Glutamatergic neuron (in vitro differentiated cells): ENCODE measurements around the gene NFIA. TPM values are rescaled to one million over a fixed set of nuclear protein-coding genes. Genes with fewer than 3 reads are reported as not detected.
"Not testable (repeated sequence)": the region's sequence is repeated elsewhere in the genome, so short reads cannot be mapped to it uniquely, and the experiment has no call there.

Experiments used
- DNase-seq: peaks from one replicate; pipeline ENCODE4 v3.0.0; 2022
- H3K27ac Mint-ChIP-seq: one replicate; pipeline ENCODE4 v1.8.0; 2020; ENCODE audit warnings: mild to moderate bottlenecking, mixed read lengths, inconsistent platforms; ENCODE audit not compliant: unreplicated experiment
- H3K27me3 Mint-ChIP-seq: one replicate; pipeline ENCODE4 v1.8.0; 2020; ENCODE audit warnings: mild to moderate bottlenecking, moderate library complexity, mixed read lengths, inconsistent platforms; ENCODE audit not compliant: unreplicated experiment
- H3K36me3 Mint-ChIP-seq: one replicate; pipeline ENCODE4 v1.8.0; 2020; ENCODE audit warnings: mild to moderate bottlenecking, mixed read lengths, inconsistent platforms; ENCODE audit not compliant: unreplicated experiment
- H3K4me1 Mint-ChIP-seq: one replicate; pipeline ENCODE4 v1.8.0; 2020; ENCODE audit warnings: mild to moderate bottlenecking, low read depth, mixed read lengths, inconsistent platforms; ENCODE audit not compliant: unreplicated experiment
- H3K4me3 Mint-ChIP-seq: one replicate; pipeline ENCODE4 v1.8.0; 2020; ENCODE audit warnings: mild to moderate bottlenecking, mixed read lengths, inconsistent platforms; ENCODE audit not compliant: unreplicated experiment
- H3K9me3 Mint-ChIP-seq: one replicate; pipeline ENCODE4 v1.8.0; 2020; ENCODE audit warnings: mild to moderate bottlenecking, moderate library complexity, mixed read lengths, inconsistent platforms; ENCODE audit not compliant: unreplicated experiment
- CTCF ChIP-seq: fragments of 200-600 bp; sonication (generic); IDR thresholded peaks from one replicate; pipeline ENCODE4 v1.5.0; 2021; ENCODE audit not compliant: partially characterized antibody, unreplicated experiment
- total RNA-seq: library from RNA; stranded (reverse); fragmentation: NEBNext Ultra II Directional; extraction: Animal tissue kit (Norgen Biotek cat#: 25700); gene quantifications from one replicate; pipeline ENCODE4 v1.2.1, GENCODE V29; 2021; ENCODE audit not compliant: unreplicated experiment

Gene NFIA
- total RNA-seq, 1 donor from 2014 or later, result 16.4 TPM

- H3K27ac Mint-ChIP-seq, result no peak overlapping the region
- no peak for TF ChIP-seq CTCF
- no peaks in the 10 kb centered on the region for H3K27me3 Mint-ChIP-seq
- no peaks in the 10 kb centered on the region for H3K36me3 Mint-ChIP-seq
- peaks cover 4% of the 10 kb centered on the region for H3K4me1 Mint-ChIP-seq
- H3K4me3 Mint-ChIP-seq, result no peak overlapping the region
- no peak for DNase-seq
- no peaks in the 10 kb centered on the region for H3K9me3 Mint-ChIP-seq
Observed at GRCh38 chr1:61463220-61463619, 380.9 kb downstream of the NFIA start.

GRCh38 chr1:61467836-61468235 is 385.5 kb downstream of the NFIA start:
- H3K4me3 Mint-ChIP-seq, H3K4me1 Mint-ChIP-seq, H3K27ac Mint-ChIP-seq, H3K36me3 Mint-ChIP-seq, DNase-seq, H3K27me3 Mint-ChIP-seq, H3K9me3 Mint-ChIP-seq: not testable (repeated sequence)

GRCh38 chr1:61469365-61469764 is 387.0 kb downstream of the NFIA start:
- Mint-ChIP-seq H3K9me3 (peaks cover 3% of the 10 kb centered on the region), H3K27me3 (peaks cover 11% of the 10 kb centered on the region)
- no peak for TF ChIP-seq CTCF

GRCh38 chr1:61472876-61473275 is 390.5 kb downstream of the NFIA start:
- peaks cover 26% of the 10 kb centered on the region for H3K27me3 Mint-ChIP-seq
- no peak for TF ChIP-seq CTCF
- no peak overlapping the region for H3K4me3 Mint-ChIP-seq
- no peak for DNase-seq
- peaks cover 7% of the 10 kb centered on the region for H3K36me3 Mint-ChIP-seq
- H3K9me3 Mint-ChIP-seq, result peaks cover 3% of the 10 kb centered on the region
- no peaks in the 10 kb centered on the region for H3K4me1 Mint-ChIP-seq
- H3K27ac Mint-ChIP-seq, result no peak overlapping the region

More at GRCh38 chr1:61469365-61469764, 387.0 kb downstream of the NFIA start:
- no peak overlapping the region for H3K27ac Mint-ChIP-seq
- H3K4me3 Mint-ChIP-seq, result no peak overlapping the region
- H3K36me3 Mint-ChIP-seq, result no peaks in the 10 kb centered on the region
- DNase-seq, result no peak
- no peaks in the 10 kb centered on the region for H3K4me1 Mint-ChIP-seq

GRCh38 chr1:61474269-61474817 is 392.0 kb downstream of the NFIA start:
- no peak overlapping the region for H3K4me3 Mint-ChIP-seq
- peaks cover 7% of the 10 kb centered on the region for H3K36me3 Mint-ChIP-seq
- H3K27me3 Mint-ChIP-seq, result peaks cover 26% of the 10 kb centered on the region
- DNase-seq, result no peak
- no peak overlapping the region for H3K27ac Mint-ChIP-seq
- TF ChIP-seq CTCF, result no peak
- peaks cover 3% of the 10 kb centered on the region for H3K9me3 Mint-ChIP-seq
- no peaks in the 10 kb centered on the region for H3K4me1 Mint-ChIP-seq
